Adrenal gland (tissue), 19 donors: ENCODE measurements around the gene NRXN2. TPM values are rescaled to one million over a fixed set of nuclear protein-coding genes. Genes with fewer than 3 reads are reported as not detected.

Experiments used
- DNase-seq, 7 donors: peaks; one replicate each; pipeline ENCODE4 v3.0.0-alpha.2; 2019 to 2020
- H3K27ac ChIP-seq, 5 donors: fragments of 200-600 bp; sonication (generic) in 4 of 5; 1 replicate in 3 of 5; 2 replicates in 2 of 5; pipeline versions ENCODE4 v1.5.1 to v1.8.0; 2016 to 2020; ENCODE audit warnings: mild to moderate bottlenecking in 1 of 5
- H3K27me3 ChIP-seq: fragments of 200-600 bp; 2 replicates; pipeline ENCODE4 v1.8.0; 2021
- H3K36me3 ChIP-seq, 2 donors: fragments of 200-600 bp; replicated peaks in 1 of 2; 1 replicate in 1 of 2; 2 replicates in 1 of 2; pipeline versions ENCODE4 v1.5.1 to v1.8.0; 2018 to 2022
- H3K4me1 ChIP-seq, 2 donors: fragments of 200-600 bp; replicated peaks in 1 of 2; 1 replicate in 1 of 2; 2 replicates in 1 of 2; pipeline versions ENCODE4 v1.5.1 to v1.8.0; 2018 to 2021
- H3K4me3 ChIP-seq, 4 donors: fragments of 200-600 bp; sonication (generic) in 3 of 4; one replicate each; pipeline ENCODE4 v1.5.1; 2016 to 2018
- H3K9me3 ChIP-seq, 3 donors: fragments of 200-600 bp; sonication (generic) in 1 of 3; replicated peaks in 1 of 3; 1 replicate in 2 of 3; 2 replicates in 1 of 3; pipeline versions ENCODE4 v1.5.1 to v1.8.0; 2016 to 2021
- CTCF ChIP-seq, 6 experiments: fragments of 450-650 bp in 4 of 6; fragments of 200-600 bp in 2 of 6; sonication (generic) in 1 of 6; IDR thresholded peaks; 1 replicate in 5 of 6; 2 replicates in 1 of 6; pipeline versions ENCODE4 v1.5.1 to v1.8.0; 2016 to 2021; ENCODE audit warnings: antibody characterized with exemption in 6 of 6, mild to moderate bottlenecking in 2 of 6, moderate library complexity in 1 of 6
- POLR2A ChIP-seq, 2 donors: fragments of 450-650 bp; IDR thresholded peaks; one replicate each; pipeline ENCODE4 v1.6.1; 2017; ENCODE audit warnings: antibody characterized with exemption in 2 of 2, mild to moderate bottlenecking in 2 of 2, moderate library complexity in 1 of 2
- WGBS, 4 donors: extraction: QIAGEN DNeasy Blood & Tissue Kit in 2 of 4; methylation state at CpG; one replicate each; pipeline versions ENCODE4 v1.1.5 to v1.1.7; 2013 to 2017; 5-methylcytosine and 5-hydroxymethylcytosine counted together
- intact Hi-C, 2 donors: fragments of 100-400 bp; cut with DNase I; formaldehyde crosslinking; loops; one replicate each; pipeline versions ENCODE4 v1.14.1 to v1.15.0; 2022 to 2023
- long read RNA-seq, 10 donors: library from polyadenylated mRNA in 3 of 10; unstranded in 2 of 10; stranded (forward) in 1 of 10; transcript quantifications; one replicate each; pipeline ENCODE4 v2.0.0 and lab custom pipeline, GENCODE V29; 2021 to 2026
- polyA plus RNA-seq, 3 donors: library from polyadenylated mRNA; stranded (reverse); fragments of 200-250 nt in 2 of 3; fragments of 350-450 nt in 1 of 3; fragmentation: Illumina TruSeq in 1 of 3; extraction: RNeasy Lipid Tissue Mini Kit (QIAGEN cat#74804) in 1 of 3; gene quantifications; one replicate each; pipeline ENCODE4 v1.2.3, GENCODE V29; 2013 to 2014
- total RNA-seq, 9 donors: library from RNA; depleted of rRNA in 4 of 9; stranded (reverse); fragments of >200 nt in 4 of 9; fragments of 120-200 nt in 1 of 9; fragmentation: NEBNext Ultra II Directional in 1 of 9; extraction: Animal tissue kit (Norgen Biotek cat#: 25700) in 1 of 9; gene quantifications; one replicate each; pipeline versions ENCODE4 v1.1.0 to v1.2.4, GENCODE V29; 2013 to 2023
- donor health status: healthy with polysubstance abuse.
- donor health status: Bipolar disorder and iron deficiency.
- donor health status: DM: yes; HTN: yes; CAD: no.
- donor health status: DM: no; HTN: no; CAD: no.
- donor health status: DM: no; HTN: no; CAD: no.
- donor health status: DM: yes; HTN: yes; CAD: no.

The NRXN2 gene
- total RNA-seq (10 to 100 TPM in 3 of 9 donors, 1 to 10 TPM in 6; 1.7 to 17.1 (median 4.4) TPM), polyA plus RNA-seq (10 to 100 TPM in 1 of 3 donors, 1 to 10 TPM in 2; 3.3 to 13.6 (median 6.2) TPM)
- long read RNA-seq, donor 1, partial matches to known transcripts: 0 of 1 reads
- long read RNA-seq, donor 1, other reads (novel, unspliced or antisense): 0 of 1 reads
- long read RNA-seq, donor 2: 0 reads
- long read RNA-seq, donor 3: 0 reads
- long read RNA-seq, donor 4: 0 reads
- long read RNA-seq, donor 5, partial matches to known transcripts: 0 of 1 reads
- long read RNA-seq, donor 5, other reads (novel, unspliced or antisense): 1 of 1 reads
- long read RNA-seq, donor 6: 0 reads
- long read RNA-seq, donor 7, partial matches to known transcripts: 0 of 1 reads
- long read RNA-seq, donor 7, other reads (novel, unspliced or antisense): 0 of 1 reads
- long read RNA-seq, donor 8, partial matches to known transcripts: 0 of 2 reads
- long read RNA-seq, donor 8, other reads (novel, unspliced or antisense): 0 of 2 reads
- long read RNA-seq, donor 9, partial matches to known transcripts: 0 of 1 reads
- long read RNA-seq, donor 9, other reads (novel, unspliced or antisense): 0 of 1 reads
- long read RNA-seq, donor 10, partial matches to known transcripts: 0 of 1 reads
- long read RNA-seq, donor 10, other reads (novel, unspliced or antisense): 0 of 1 reads

- peak within 1 kb of the TSS in 2 of 5 donors; percentile 26 to 43 for H3K27ac ChIP-seq
- H3K4me3 ChIP-seq: peak within 1 kb of the TSS in 2 of 4 donors; percentile 56 to 70
- no peaks in the 10 kb centered on the region for H3K9me3 ChIP-seq
- peaks cover 3 to 6% of the 10 kb centered on the region in 2 donors for H3K4me1 ChIP-seq
- H3K27me3 ChIP-seq: peaks cover under 1% of the 10 kb centered on the region
- DNase-seq: peak; percentile 79 to 90 (median 85)
- no peaks in the 10 kb centered on the region for H3K36me3 ChIP-seq
- TF ChIP-seq CTCF (IDR thresholded peaks at IDR 0.05) (peak; percentile 75 to 96 (median 90)), POLR2A (IDR thresholded peaks at IDR 0.05) (no peak)
- intact Hi-C loops: loop anchor here in 1 of 2 donors (5.0 kb wide), 1 partner anchor 36 kb away; no protein-coding TSS in a partner anchor
- 1 to 25% (median 7%) methylated on average over 6 to 66 of the region's 66 CpGs for WGBS, 4 donors
These were observed at the start of gene NRXN2 for GRCh38 chr11:64723117-64723906. Gene NRXN2 (minus strand): TSS chr11:64723197. CDS start chr11:64713699, 9,498 bp downstream.

- Histone ChIP-seq H3K4me3 (no peak overlapping the region), H3K36me3 (peaks cover 0 to 96% of the 10 kb centered on the region in 2 donors), H3K4me1 (peaks cover 21 to 68% of the 10 kb centered on the region in 2 donors), H3K27me3 (no peaks in the 10 kb centered on the region), H3K27ac (peak overlapping the region in 1 of 5 donors; percentile 6), H3K9me3 (peaks cover 0 to 4% (median 0%) of the 10 kb centered on the region in 3 donors)
- 53 to 64% (median 61%) methylated on average over 3 of the region's 3 CpGs for WGBS, 4 donors
- intact Hi-C loops: no loop called here
- TF ChIP-seq CTCF (IDR thresholded peaks at IDR 0.05): no peak
- DNase-seq: no peak
These were observed 49.5 kb upstream of the NRXN2 start for GRCh38 chr11:64772303-64773018.

GRCh38 chr11:64771861-64772260 lies 48.9 kb upstream of the NRXN2 start:
- peak overlapping the region in 2 of 5 donors; percentile 4 to 22 for H3K27ac ChIP-seq
- intact Hi-C loops: no loop called here
- TF ChIP-seq CTCF (IDR thresholded peaks at IDR 0.05): no peak
- peaks cover 16 to 70% of the 10 kb centered on the region in 2 donors for H3K4me1 ChIP-seq
- H3K27me3 ChIP-seq: no peaks in the 10 kb centered on the region
- peaks cover 0 to 100% of the 10 kb centered on the region in 2 donors for H3K36me3 ChIP-seq
- no peak overlapping the region for H3K4me3 ChIP-seq
- 50 to 84% (median 81%) methylated on average over 2 of the region's 2 CpGs for WGBS, 4 donors
- peaks cover 0 to 4% (median 0%) of the 10 kb centered on the region in 3 donors for H3K9me3 ChIP-seq
- DNase-seq: no peak
